ENCODE data around the gene OSBPL3. TPM values are rescaled to one million over a fixed set of nuclear protein-coding genes. Genes with fewer than 3 reads are reported as not detected.

The OSBPL3 gene
- total RNA-seq, 1 experiment from 2014 or later: 36.8 TPM

DNA sequence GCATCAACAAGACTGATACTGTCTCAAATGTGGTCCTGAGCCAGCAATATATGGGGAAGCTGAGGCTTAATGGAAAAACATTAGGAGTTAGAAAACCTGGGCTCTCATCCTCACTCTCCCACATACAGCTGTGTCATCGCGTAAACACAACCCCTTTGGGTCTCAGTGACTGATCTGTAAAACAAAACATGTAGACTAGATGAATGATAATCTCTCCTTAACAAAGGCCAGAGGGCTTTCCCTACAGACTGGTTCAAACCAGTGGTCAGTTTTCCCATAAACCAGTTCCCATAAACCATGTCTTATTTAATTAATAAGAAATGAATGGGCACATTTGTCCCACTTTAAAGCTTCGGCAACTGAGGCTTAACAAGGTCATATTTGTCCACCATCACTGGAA is 48.1 kb downstream of the OSBPL3 start:
- ChIA-PET RAD21 (ENCODE audit: low non-redundant PET in 1 of 2, low total read pairs in 2 of 2, uncharacterized antibody in 2 of 2, unreplicated experiment in 2 of 2) (no interaction called here), CTCF (no interaction called here), POLR2A (no interaction called here)
- Histone ChIP-seq H3K4me2 (ENCODE audit: low read length) (no peak overlapping the region), H2AFZ (ENCODE audit: low read depth, low read length, poor library complexity, severe bottlenecking) (no peak overlapping the region), H3K27me3 (ENCODE audit: insufficient read depth, low read length) (no peaks in the 10 kb centered on the region), H3K9me3 (ENCODE audit: control insufficient read depth in 1 of 2, insufficient read depth in 1 of 2, low read depth in 1 of 2, low read length in 2 of 2) (no peaks in the 10 kb centered on the region), H3K27ac (ENCODE audit: low read depth, low read length) (no peak overlapping the region), H3K4me3 (replicated peaks in 1 of 2; ENCODE audit: low read depth in 1 of 2, low read length in 2 of 2) (no peak overlapping the region), H3K36me3 (ENCODE audit: control insufficient read depth in 1 of 2, insufficient read depth in 2 of 2, low read length in 2 of 2) (no peaks in the 10 kb centered on the region), H4K20me1 (ENCODE audit: insufficient read depth) (0 out of 2 replicates have a peak, but pooled peaks cover 11% of the 10 kb centered on the region), H3K9me2 (ENCODE audit: insufficient read depth) (no peaks in the 10 kb centered on the region), H3K9ac (ENCODE audit: low read length) (no peak overlapping the region), H3K4me1 (ENCODE audit: control insufficient read depth in 1 of 2, insufficient read depth in 2 of 2, low read length in 2 of 2) (no peaks in the 10 kb centered on the region; a peak in 1 of 4 replicates), H3K79me2 (ENCODE audit: insufficient read depth, low read length) (peaks cover 92% of the 10 kb centered on the region)
- TF ChIP-seq CBX3 (IDR thresholded peaks at IDR 0.05; ENCODE audit: low read depth) (no peak), JUND (IDR thresholded peaks at IDR 0.05) (peak; percentile 13; the same call in 1 of the 2 replicates)
- BruUV-seq (replicated peaks): no TSS peak
- DNase-seq (ENCODE audit: low read depth, low spot score) (no peak), ATAC-seq (no peak)
- intact Hi-C loops (cut with micrococcal nuclease): no loop called here

DNA sequence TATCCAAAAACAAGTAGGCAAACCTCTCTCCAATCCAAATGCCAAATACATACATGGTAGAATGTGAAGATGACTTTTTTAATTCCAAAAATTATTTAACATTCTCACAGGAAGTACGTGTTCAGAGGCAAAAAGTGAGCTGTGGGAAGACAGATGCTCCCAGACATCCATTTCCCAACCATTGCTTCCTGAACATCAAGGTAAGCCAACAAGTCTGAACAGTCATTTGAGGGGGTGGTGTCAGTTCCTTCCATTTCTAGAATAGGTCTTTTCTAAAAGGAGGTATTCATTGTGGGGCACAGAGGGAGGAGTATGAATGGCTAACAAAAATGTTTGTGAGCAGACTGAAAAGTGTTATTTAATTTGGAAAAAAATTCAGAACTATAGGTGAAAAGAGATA is 49.1 kb downstream of the OSBPL3 start:
- Histone ChIP-seq H3K9me2 (ENCODE audit: insufficient read depth) (no peaks in the 10 kb centered on the region), H3K27ac (ENCODE audit: low read depth, low read length) (no peak overlapping the region), H3K9me3 (ENCODE audit: control insufficient read depth in 1 of 2, insufficient read depth in 1 of 2, low read depth in 1 of 2, low read length in 2 of 2) (no peaks in the 10 kb centered on the region), H4K20me1 (ENCODE audit: insufficient read depth) (0 out of 2 replicates have a peak, but pooled peaks cover 11% of the 10 kb centered on the region), H3K4me2 (ENCODE audit: low read length) (no peak overlapping the region), H3K4me1 (ENCODE audit: control insufficient read depth in 1 of 2, insufficient read depth in 2 of 2, low read length in 2 of 2) (no peaks in the 10 kb centered on the region), H3K27me3 (ENCODE audit: insufficient read depth, low read length) (no peaks in the 10 kb centered on the region), H3K79me2 (ENCODE audit: insufficient read depth, low read length) (peaks cover 90% of the 10 kb centered on the region), H3K36me3 (ENCODE audit: control insufficient read depth in 1 of 2, insufficient read depth in 2 of 2, low read length in 2 of 2) (no peaks in the 10 kb centered on the region), H3K9ac (ENCODE audit: low read length) (no peak overlapping the region), H2AFZ (ENCODE audit: low read depth, low read length, poor library complexity, severe bottlenecking) (no peak overlapping the region), H3K4me3 (replicated peaks in 1 of 2; ENCODE audit: low read depth in 1 of 2, low read length in 2 of 2) (no peak overlapping the region)
- TF ChIP-seq SIN3A (IDR thresholded peaks at IDR 0.05; ENCODE audit: low read depth): no peak
- DNase-seq (ENCODE audit: low read depth, low spot score): no peak
- ChIA-PET POLR2A (no interaction called here), CTCF (no interaction called here), RAD21 (ENCODE audit: low non-redundant PET in 1 of 2, low total read pairs in 2 of 2, uncharacterized antibody in 2 of 2, unreplicated experiment in 2 of 2) (no interaction called here)
- no peak for ATAC-seq
- intact Hi-C loops (cut with micrococcal nuclease): no loop called here
- BruUV-seq (replicated peaks): no TSS peak

Data from HCT116 (cell line).